HCT116 (cell line): ENCODE data around the gene RMI1. TPM values are rescaled to one million over a fixed set of nuclear protein-coding genes. Genes with fewer than 3 reads are reported as not detected.

Experiments
- ATAC-seq: fragments of 200-7000 bp; cut with Tn5 transposase; 2 replicates; pipeline ENCODE4 v1.9.1; 2020; ENCODE audit warnings: mild to moderate bottlenecking, moderate library complexity
- BruUV-seq: library from RNA; stranded (reverse); fragments of 400-500 nt; replicated peaks from 2 replicates; lab custom pipeline; 2021; lab: Mats Ljungman, UMichigan
- CTCF ChIA-PET: fragments of 300-600 bp; sonication (Branson Sonifier 250); formaldehyde crosslinking; loops from one replicate; lab custom pipeline; 2021; ENCODE audit warnings: antibody characterized with exemption; lab: Charles Lee
- POLR2A ChIA-PET: fragments of 300-600, 350-600 bp; sonication (Branson Sonifier 250); formaldehyde crosslinking; loops from one replicate; lab custom pipeline; 2021; ENCODE audit warnings: antibody characterized with exemption; lab: Charles Lee
- RAD21 ChIA-PET, 2 experiments: fragments of 300-600 bp; sonication (Branson Sonifier 250); formaldehyde crosslinking; loops; one replicate each; lab custom pipeline; 2023; ENCODE audit warnings: low total read pairs in 2 of 2; ENCODE audit not compliant: uncharacterized antibody in 2 of 2, unreplicated experiment in 2 of 2, low non-redundant PET in 1 of 2; lab: Charles Lee
- DNase-seq: peaks from one replicate; pipeline ENCODE4 v3.0.0-alpha.2; 2010; ENCODE audit warnings: low read depth, low spot score
- H2AFZ ChIP-seq: fragments of 200-600 bp; shearing (Covaris generic), sonication (generic); 2 replicates; pipeline ENCODE4 v1.6.1; 2017; ENCODE audit warnings: low read depth, mixed run types, mixed read lengths, antibody characterized with exemption, low read length; ENCODE audit not compliant: poor library complexity, severe bottlenecking
- H3K27ac ChIP-seq: 2 replicates; pipeline ENCODE4 v1.5.1; 2012; ENCODE audit warnings: low read depth, low read length
- H3K27me3 ChIP-seq: fragments of 200-600 bp; sonication (generic); 2 replicates; pipeline ENCODE4 v1.6.1; 2016; ENCODE audit warnings: mixed run types, low read length, mixed read lengths; ENCODE audit not compliant: insufficient read depth
- H3K36me3 ChIP-seq, 2 experiments: fragments of 200-500 bp in 1 of 2; fragments of 200-600 bp in 1 of 2; sonication (Bioruptor generic) in 1 of 2; sonication (generic) in 1 of 2; 2 replicates each; pipeline versions ENCODE4 v1.5.1 to v1.6.1; 2014 to 2016; ENCODE audit warnings: low read length in 2 of 2, inconsistent platforms in 1 of 2, mixed read lengths in 1 of 2, mixed run types in 1 of 2; ENCODE audit not compliant: insufficient read depth in 2 of 2, control insufficient read depth in 1 of 2
- H3K4me1 ChIP-seq, 2 experiments: fragments of 200-600 bp in 1 of 2; sonication (generic) in 1 of 2; 2 replicates each; pipeline versions ENCODE4 v1.5.1 to v1.6.1; 2012 to 2017; ENCODE audit warnings: low read length in 2 of 2, inconsistent platforms in 1 of 2, mild to moderate bottlenecking in 1 of 2, mixed read lengths in 1 of 2, mixed run types in 1 of 2, moderate library complexity in 1 of 2; ENCODE audit not compliant: insufficient read depth in 2 of 2, control insufficient read depth in 1 of 2
- H3K4me2 ChIP-seq: fragments of 200-600 bp; sonication (generic); 2 replicates; pipeline ENCODE4 v1.6.1; 2017; ENCODE audit warnings: mixed run types, low read length, mixed read lengths
- H3K4me3 ChIP-seq, 2 experiments: fragments of 200-600 bp in 1 of 2; sonication (generic) in 1 of 2; replicated peaks in 1 of 2; 2 replicates each; pipeline ENCODE4 v1.5.1; 2011 to 2016; ENCODE audit warnings: low read length in 2 of 2, control low read depth in 1 of 2, low read depth in 1 of 2, mild to moderate bottlenecking in 1 of 2, mixed read lengths in 1 of 2, mixed run types in 1 of 2
- H3K79me2 ChIP-seq: fragments of 200-600 bp; sonication (generic); 2 replicates; pipeline ENCODE4 v1.6.1; 2017; ENCODE audit warnings: mild to moderate bottlenecking, mixed run types, low read length, moderate library complexity, mixed read lengths; ENCODE audit not compliant: insufficient read depth
- H3K9ac ChIP-seq: fragments of 200-600 bp; sonication (generic); 2 replicates; pipeline ENCODE4 v1.6.1; 2016; ENCODE audit warnings: low read length, mixed read lengths
- H3K9me2 ChIP-seq: fragments of 200-600 bp; sonication (generic), shearing (Covaris generic); 2 replicates; pipeline ENCODE4 v1.6.1; 2017; ENCODE audit warnings: mixed run types, mild to moderate bottlenecking, moderate library complexity; ENCODE audit not compliant: insufficient read depth
- H3K9me3 ChIP-seq, 2 experiments: fragments of 200-500 bp in 1 of 2; fragments of 200-600 bp in 1 of 2; sonication (Bioruptor generic) in 1 of 2; sonication (generic) in 1 of 2; 2 replicates each; pipeline ENCODE4 v1.6.1; 2014 to 2017; ENCODE audit warnings: low read length in 2 of 2, mixed read lengths in 2 of 2, inconsistent platforms in 1 of 2, low read depth in 1 of 2, mild to moderate bottlenecking in 1 of 2, mixed run types in 1 of 2, moderate library complexity in 1 of 2; ENCODE audit not compliant: control insufficient read depth in 1 of 2, insufficient read depth in 1 of 2
- H4K20me1 ChIP-seq: fragments of 200-600 bp; sonication (generic), shearing (Covaris generic); 2 replicates; pipeline ENCODE4 v1.6.1; 2017; ENCODE audit warnings: mixed run types, mild to moderate bottlenecking, moderate library complexity; ENCODE audit not compliant: insufficient read depth
- ATF3 ChIP-seq: IDR thresholded peaks from 2 replicates; pipeline ENCODE4 v1.6.1; 2012
- CBX3 ChIP-seq: IDR thresholded peaks from 2 replicates; pipeline ENCODE4 v1.6.1; 2012; ENCODE audit warnings: low read depth
- EGR1 ChIP-seq: IDR thresholded peaks from 2 replicates; pipeline ENCODE4 v1.6.1; 2012; ENCODE audit warnings: low read depth
- EZH2 ChIP-seq: fragments of 200-600 bp; sonication (generic); IDR thresholded peaks from 2 replicates; pipeline ENCODE4 v1.6.1; 2017; ENCODE audit warnings: antibody characterized with exemption, mixed run types
- EZH2phosphoT487 ChIP-seq: fragments of 200-600 bp; IDR thresholded peaks from 2 replicates; pipeline ENCODE4 v1.6.1; 2018; ENCODE audit warnings: antibody characterized with exemption, borderline replicate concordance
- FOSL1 ChIP-seq: IDR thresholded peaks from 2 replicates; pipeline ENCODE4 v1.6.1; 2012; ENCODE audit warnings: low read depth
- JUND ChIP-seq: IDR thresholded peaks from 2 replicates; pipeline ENCODE4 v1.6.1; 2012
- MAX ChIP-seq: IDR thresholded peaks from 2 replicates; pipeline ENCODE4 v1.6.1; 2012
- POLR2A ChIP-seq: IDR thresholded peaks from 2 replicates; pipeline ENCODE4 v1.7.0; 2011; ENCODE audit warnings: borderline replicate concordance; ENCODE audit not compliant: insufficient read depth, insufficient read length; ENCODE audit errors: extremely low read depth
- POLR2AphosphoS5 ChIP-seq: IDR thresholded peaks from 2 replicates; pipeline ENCODE4 v1.6.1; 2011; ENCODE audit warnings: mild to moderate bottlenecking, low read depth, low read length, moderate library complexity
- REST ChIP-seq: IDR thresholded peaks from 2 replicates; pipeline ENCODE4 v1.6.1; 2012; ENCODE audit warnings: low read depth
- SIN3A ChIP-seq: IDR thresholded peaks from 2 replicates; pipeline ENCODE4 v1.6.1; 2012; ENCODE audit warnings: low read depth
- SP1 ChIP-seq: IDR thresholded peaks from 2 replicates; pipeline ENCODE4 v1.6.1; 2012; ENCODE audit warnings: low read depth
- SRF ChIP-seq: IDR thresholded peaks from 2 replicates; pipeline ENCODE4 v1.6.1; 2012; ENCODE audit warnings: low read depth
- TCF7L2 ChIP-seq: IDR thresholded peaks from 2 replicates; pipeline ENCODE4 v1.7.0; 2011; ENCODE audit warnings: borderline replicate concordance, inconsistent platforms; ENCODE audit not compliant: insufficient read depth, insufficient read length; ENCODE audit errors: extremely low read depth
- ZFX ChIP-seq: fragments of 450-650 bp; IDR thresholded peaks from 2 replicates; pipeline ENCODE4 v1.6.1; 2017
- ZNF274 ChIP-seq: fragments of 200-500 bp; sonication (Bioruptor generic); IDR thresholded peaks from 2 replicates; pipeline ENCODE4 v1.6.1; 2014; ENCODE audit warnings: mild to moderate bottlenecking, low read depth, low read length, inconsistent platforms
- intact Hi-C: fragments of 100-400 bp; cut with micrococcal nuclease; formaldehyde crosslinking; loops from 2 replicates; pipeline ENCODE4 v1.10.0; 2022
- total RNA-seq: library from RNA; stranded (reverse); gene quantifications from one replicate; pipeline ENCODE4 v1.2.1, GENCODE V29; 2021; ENCODE audit not compliant: unreplicated experiment

RMI1 gene
- total RNA-seq, 1 experiment from 2014 or later, result 26.8 TPM

GRCh38 chr9:83992901-83993300 lies 12.3 kb downstream of the RMI1 start:
- no peak for ATAC-seq
- ChIA-PET RAD21 (no interaction called here), CTCF (no interaction called here), POLR2A (interaction anchor here (1.0 to 1.2 kb wide), 2 partner anchors 9 to 13 kb away, joined by 3 read pairs; partner anchors contain the start of genes HNRNPK and RMI1)
- Histone ChIP-seq H3K9me3 (no peaks in the 10 kb centered on the region), H4K20me1 (no peaks in the 10 kb centered on the region), H3K79me2 (peaks cover 77% of the 10 kb centered on the region), H3K36me3 (0 out of 4 replicates have a peak, but pooled peaks cover 0 to 8% of the 10 kb centered on the region in 2 experiments), H3K4me1 (peaks cover 6 to 18% of the 10 kb centered on the region in 2 experiments; a peak in 3 of 4 replicates), H3K27me3 (no peaks in the 10 kb centered on the region), H3K27ac (no peak overlapping the region), H3K4me3 (no peak overlapping the region), H3K4me2 (no peak overlapping the region), H2AFZ (no peak overlapping the region), H3K9me2 (no peaks in the 10 kb centered on the region), H3K9ac (no peak overlapping the region)
- no TSS peak for BruUV-seq
- no peak for TF ChIP-seq EZH2phosphoT487
- TF ChIP-seq EGR1, result no peak
- no peak for TF ChIP-seq REST
- no peak for TF ChIP-seq SRF
- TF ChIP-seq ATF3, result no peak
- TF ChIP-seq JUND, result no peak
- no peak for TF ChIP-seq SP1
- TF ChIP-seq FOSL1, result no peak
- TF ChIP-seq POLR2AphosphoS5, result no peak
- no peak for TF ChIP-seq ZNF274
- no peak for TF ChIP-seq SIN3A
- no peak for TF ChIP-seq POLR2A
- TF ChIP-seq TCF7L2, result no peak
- TF ChIP-seq EZH2, result no peak
- no peak for TF ChIP-seq MAX
- no peak for TF ChIP-seq CBX3
- no peak for TF ChIP-seq ZFX
- DNase-seq, result no peak
- intact Hi-C loops, result no loop called here
